ENCODE data around the gene CLDN24. TPM values are rescaled to one million over a fixed set of nuclear protein-coding genes. Genes with fewer than 3 reads are reported as not detected.

CLDN24 gene
- total RNA-seq, 1 experiment from 2014 or later: not detected

GRCh38 chr4:183299464-183299863 lies 22.8 kb downstream of the CLDN24 start:
- Histone ChIP-seq H3K14ac (ENCODE audit: insufficient read depth, low read length) (no peak overlapping the region), H3K27me3 (ENCODE audit: insufficient read depth, low read length) (no peaks in the 10 kb centered on the region), H4K20me1 (ENCODE audit: control insufficient read depth, insufficient read depth, insufficient read length) (no peaks in the 10 kb centered on the region), H3K27ac (ENCODE audit: insufficient read length, low read depth, low read length) (no peak overlapping the region), H2BK120ac (ENCODE audit: low read depth, low read length, poor library complexity, severe bottlenecking) (no peak overlapping the region), H2AK5ac (ENCODE audit: insufficient read length, low read length) (no peak overlapping the region), H3K9me3 (ENCODE audit: control insufficient read depth, low read depth, low read length) (no peaks in the 10 kb centered on the region), H4K91ac (ENCODE audit: insufficient read length, low read depth, low read length) (no peak overlapping the region), H3K79me2 (ENCODE audit: insufficient read depth, low read length) (no peaks in the 10 kb centered on the region), H2BK15ac (ENCODE audit: low read depth, low read length) (no peak overlapping the region), H2BK12ac (ENCODE audit: insufficient read length, low read depth, low read length) (no peak overlapping the region), H3K9ac (ENCODE audit: extremely low read depth, insufficient read length, low read length) (no peak overlapping the region), H2BK20ac (ENCODE audit: low read depth, low read length, poor library complexity, severe bottlenecking) (no peak overlapping the region), H3K4me1 (ENCODE audit: insufficient read depth, low read length) (no peaks in the 10 kb centered on the region), H3K79me1 (ENCODE audit: insufficient read depth, low read depth, low read length, poor library complexity, severe bottlenecking) (no peaks in the 10 kb centered on the region), H3K4me2 (ENCODE audit: insufficient read depth, insufficient read length, low read length) (no peak overlapping the region), H2BK5ac (ENCODE audit: insufficient read length, low read length) (no peak overlapping the region), H3K23me2 (ENCODE audit: insufficient read length, low read depth, low read length, poor library complexity, severe bottlenecking) (no peaks in the 10 kb centered on the region), H3K18ac (ENCODE audit: insufficient read length, low read depth, low read length) (no peak overlapping the region), H4K8ac (replicated peaks; ENCODE audit: insufficient read length, low read depth, low read length) (no peak overlapping the region), H2AFZ (ENCODE audit: low read length) (no peak overlapping the region), H3K23ac (ENCODE audit: insufficient read length, low read depth, low read length) (no peak overlapping the region), H4K5ac (ENCODE audit: insufficient read length, low read depth, low read length) (no peak overlapping the region), H3T11ph (ENCODE audit: low read length) (no peak overlapping the region), H3K4ac (ENCODE audit: low read depth, low read length) (no peak overlapping the region), H3K56ac (ENCODE audit: insufficient read length, low read depth, low read length) (no peak overlapping the region)
- no CpG with 5 or more reads among the region's 2 CpGs for WGBS (ENCODE audit: extremely low coverage, insufficient read length, low lambda C conversion rate)
- TF ChIP-seq, protein P1, sequence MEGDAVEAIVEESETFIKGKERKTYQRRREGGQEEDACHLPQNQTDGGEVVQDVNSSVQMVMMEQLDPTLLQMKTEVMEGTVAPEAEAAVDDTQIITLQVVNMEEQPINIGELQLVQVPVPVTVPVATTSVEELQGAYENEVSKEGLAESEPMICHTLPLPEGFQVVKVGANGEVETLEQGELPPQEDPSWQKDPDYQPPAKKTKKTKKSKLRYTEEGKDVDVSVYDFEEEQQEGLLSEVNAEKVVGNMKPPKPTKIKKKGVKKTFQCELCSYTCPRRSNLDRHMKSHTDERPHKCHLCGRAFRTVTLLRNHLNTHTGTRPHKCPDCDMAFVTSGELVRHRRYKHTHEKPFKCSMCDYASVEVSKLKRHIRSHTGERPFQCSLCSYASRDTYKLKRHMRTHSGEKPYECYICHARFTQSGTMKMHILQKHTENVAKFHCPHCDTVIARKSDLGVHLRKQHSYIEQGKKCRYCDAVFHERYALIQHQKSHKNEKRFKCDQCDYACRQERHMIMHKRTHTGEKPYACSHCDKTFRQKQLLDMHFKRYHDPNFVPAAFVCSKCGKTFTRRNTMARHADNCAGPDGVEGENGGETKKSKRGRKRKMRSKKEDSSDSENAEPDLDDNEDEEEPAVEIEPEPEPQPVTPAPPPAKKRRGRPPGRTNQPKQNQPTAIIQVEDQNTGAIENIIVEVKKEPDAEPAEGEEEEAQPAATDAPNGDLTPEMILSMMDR (conservative IDR thresholded peaks at IDR 0.05): no peak
- Mint-ChIP-seq H3K4me3 (no peak overlapping the region), H3K27me3 (ENCODE audit: low read depth) (no peaks in the 10 kb centered on the region), H3K36me3 (ENCODE audit: insufficient read depth in 1 of 3, low read depth in 3 of 3) (peaks cover 25 to 59% (median 50%) of the 10 kb centered on the region in 3 experiments), H3K27ac (peak overlapping the region in 2 of 3 experiments; percentile 2 to 56; a peak in 2 of 7 replicates), H3K4me1 (no peaks in the 10 kb centered on the region), H3K9me3 (no peaks in the 10 kb centered on the region)
- no peak for DNase-seq
